GM06990 (cell line): ENCODE results near the gene KLHL29.
A peak's percentile ranks its signal among the peaks of the same experiment; 100 is the strongest.

ENCODE experiments used
- DNase-seq: peaks from one replicate; pipeline ENCODE4 v3.0.0-alpha.2; 2011; ENCODE audit not compliant: insufficient read length; ENCODE audit errors: extremely low read depth
- H3K27me3 ChIP-seq: replicated peaks from 2 replicates; pipeline ENCODE4 v1.6.0; 2011; ENCODE audit warnings: low read length; ENCODE audit not compliant: control insufficient read depth, insufficient read depth
- H3K36me3 ChIP-seq: 2 replicates; pipeline ENCODE4 v1.5.1; 2011; ENCODE audit warnings: low read length; ENCODE audit not compliant: control insufficient read depth, insufficient read depth
- H3K4me3 ChIP-seq: replicated peaks from 2 replicates; pipeline ENCODE4 v1.5.1; 2011; ENCODE audit warnings: low read depth, mild to moderate bottlenecking, control low read depth, low read length
- TF ChIP-seq, protein P1 (sequence below): IDR thresholded peaks from 2 replicates; pipeline ENCODE4 v1.5.1; 2011; ENCODE audit warnings: low read length, control low read depth, mild to moderate bottlenecking, inconsistent platforms; ENCODE audit not compliant: insufficient read depth, poor library complexity, severe bottlenecking

KLHL29 gene

DNA sequence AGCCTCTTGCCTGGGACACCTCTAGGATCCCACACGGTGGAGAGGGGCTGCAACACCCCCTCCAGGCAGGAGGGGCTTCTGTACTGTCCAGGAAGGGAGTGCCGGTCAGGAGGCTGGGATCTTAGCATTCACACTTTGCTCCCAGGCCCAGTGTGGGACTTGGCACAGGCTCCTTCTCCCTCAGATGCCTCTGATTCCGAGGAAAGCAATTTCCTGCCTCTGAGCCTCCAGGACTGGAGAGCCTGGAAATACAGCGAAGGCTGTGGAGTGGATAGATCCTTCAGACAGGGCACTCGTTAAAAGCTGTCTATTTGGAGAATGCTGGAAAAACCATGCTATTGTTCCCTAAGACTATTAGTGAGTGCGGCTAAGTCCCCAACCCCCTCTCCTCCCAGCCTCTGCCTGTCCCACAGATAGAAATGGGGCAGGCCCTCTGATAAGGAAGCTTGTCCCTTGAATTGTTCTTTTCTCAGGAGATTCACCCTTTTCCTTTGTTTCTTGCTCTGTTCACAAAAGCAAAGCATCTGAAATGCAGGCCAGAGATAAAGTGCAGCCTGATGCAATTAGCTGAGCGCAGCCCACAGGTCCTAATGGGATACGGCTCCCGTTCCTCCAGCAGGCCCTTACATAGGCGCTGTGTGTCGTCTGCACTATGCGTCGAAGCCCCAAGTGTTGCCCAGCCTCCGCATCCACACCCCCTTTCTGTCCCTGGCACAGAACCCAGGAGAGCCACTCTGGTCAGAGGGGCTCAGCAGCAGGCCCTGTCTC lies 252.2 kb downstream of the KLHL29 start:
- TF ChIP-seq, protein P1, sequence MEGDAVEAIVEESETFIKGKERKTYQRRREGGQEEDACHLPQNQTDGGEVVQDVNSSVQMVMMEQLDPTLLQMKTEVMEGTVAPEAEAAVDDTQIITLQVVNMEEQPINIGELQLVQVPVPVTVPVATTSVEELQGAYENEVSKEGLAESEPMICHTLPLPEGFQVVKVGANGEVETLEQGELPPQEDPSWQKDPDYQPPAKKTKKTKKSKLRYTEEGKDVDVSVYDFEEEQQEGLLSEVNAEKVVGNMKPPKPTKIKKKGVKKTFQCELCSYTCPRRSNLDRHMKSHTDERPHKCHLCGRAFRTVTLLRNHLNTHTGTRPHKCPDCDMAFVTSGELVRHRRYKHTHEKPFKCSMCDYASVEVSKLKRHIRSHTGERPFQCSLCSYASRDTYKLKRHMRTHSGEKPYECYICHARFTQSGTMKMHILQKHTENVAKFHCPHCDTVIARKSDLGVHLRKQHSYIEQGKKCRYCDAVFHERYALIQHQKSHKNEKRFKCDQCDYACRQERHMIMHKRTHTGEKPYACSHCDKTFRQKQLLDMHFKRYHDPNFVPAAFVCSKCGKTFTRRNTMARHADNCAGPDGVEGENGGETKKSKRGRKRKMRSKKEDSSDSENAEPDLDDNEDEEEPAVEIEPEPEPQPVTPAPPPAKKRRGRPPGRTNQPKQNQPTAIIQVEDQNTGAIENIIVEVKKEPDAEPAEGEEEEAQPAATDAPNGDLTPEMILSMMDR = no peak
- Histone ChIP-seq H3K27me3 (no peaks in the 10 kb centered on the region), H3K36me3 (no peaks in the 10 kb centered on the region), H3K4me3 (no peak overlapping the region)
- no peak for DNase-seq

DNA sequence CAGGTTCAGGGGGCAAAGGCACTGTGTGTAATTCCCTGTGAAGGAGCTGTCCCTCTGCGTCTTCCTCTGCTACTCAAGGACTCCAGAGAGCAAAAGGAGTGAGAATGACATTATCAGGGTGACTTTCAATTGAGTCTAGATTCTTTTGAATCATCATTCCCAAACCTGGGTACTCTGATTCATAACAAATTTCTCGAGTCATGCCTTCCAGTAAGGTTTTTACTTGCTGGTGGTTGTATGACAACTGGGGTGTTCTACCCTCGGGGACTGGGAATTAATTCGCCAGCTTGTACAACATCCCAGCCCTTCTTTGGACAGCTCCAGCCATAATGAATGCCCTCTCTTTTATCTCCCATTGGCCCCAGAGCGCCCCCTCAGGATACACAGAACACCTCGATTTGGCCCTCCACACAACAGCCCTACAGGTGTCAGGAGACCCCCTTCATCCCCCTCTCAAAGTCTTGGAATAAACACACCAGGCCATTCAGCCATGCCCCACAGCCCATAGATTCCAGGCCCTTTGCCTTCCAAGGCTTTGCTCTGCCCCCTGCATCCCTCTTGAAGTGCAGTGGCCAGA lies 254.5 kb downstream of the KLHL29 start:
- Histone ChIP-seq H3K4me3 (no peak overlapping the region), H3K36me3 (peaks cover 2% of the 10 kb centered on the region; the same call in 1 of the 2 replicates), H3K27me3 (no peaks in the 10 kb centered on the region)
- TF ChIP-seq, protein P1 = peak; percentile 13
- no peak for DNase-seq

DNA sequence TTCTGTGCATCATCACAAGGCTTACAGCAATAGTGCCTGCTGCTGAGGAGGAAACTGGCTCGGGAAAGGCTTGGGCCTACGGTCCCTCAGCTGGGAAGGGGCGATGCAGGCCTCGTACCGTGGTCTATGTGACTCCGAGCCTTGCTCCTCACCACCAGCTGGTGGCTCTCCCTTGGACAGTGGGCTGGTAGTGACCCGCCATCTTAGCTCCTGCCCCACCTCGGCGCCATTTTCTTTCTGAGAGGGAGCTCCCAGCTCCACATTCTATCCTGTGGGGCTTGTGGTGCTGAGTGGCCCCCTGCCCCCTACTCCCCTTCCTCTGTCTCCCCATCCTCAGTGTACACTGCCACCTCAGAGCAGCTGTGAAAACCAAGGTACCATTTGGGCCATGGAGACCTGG lies 255.7 kb downstream of the KLHL29 start:
- TF ChIP-seq, protein P1 = no peak
- Histone ChIP-seq H3K4me3 (no peak overlapping the region), H3K36me3 (peaks cover 2% of the 10 kb centered on the region; the same call in 1 of the 2 replicates), H3K27me3 (no peaks in the 10 kb centered on the region)
- no peak for DNase-seq

DNA sequence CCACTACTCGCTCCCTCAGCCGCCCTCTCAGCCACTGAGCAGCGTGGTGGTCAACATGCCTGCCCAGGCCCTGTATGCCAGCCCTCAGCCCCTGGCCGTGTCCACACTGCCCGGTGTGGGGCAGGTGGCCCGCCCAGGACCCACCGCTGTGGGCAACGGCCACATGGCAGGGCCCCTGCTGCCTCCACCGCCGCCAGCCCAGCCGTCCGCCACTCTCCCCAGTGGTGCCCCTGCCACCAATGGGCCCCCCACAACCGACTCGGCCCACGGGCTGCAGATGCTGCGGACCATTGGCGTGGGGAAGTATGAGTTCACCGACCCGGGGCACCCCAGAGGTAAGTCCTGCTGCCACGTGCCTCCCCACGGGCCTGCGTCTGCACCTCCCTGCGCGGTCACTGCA lies 257.5 kb downstream of the KLHL29 start:
- Histone ChIP-seq H3K27me3 (no peaks in the 10 kb centered on the region), H3K36me3 (peaks cover 2% of the 10 kb centered on the region; the same call in 1 of the 2 replicates), H3K4me3 (no peak overlapping the region)
- no peak for DNase-seq
- TF ChIP-seq, protein P1 = no peak

DNA sequence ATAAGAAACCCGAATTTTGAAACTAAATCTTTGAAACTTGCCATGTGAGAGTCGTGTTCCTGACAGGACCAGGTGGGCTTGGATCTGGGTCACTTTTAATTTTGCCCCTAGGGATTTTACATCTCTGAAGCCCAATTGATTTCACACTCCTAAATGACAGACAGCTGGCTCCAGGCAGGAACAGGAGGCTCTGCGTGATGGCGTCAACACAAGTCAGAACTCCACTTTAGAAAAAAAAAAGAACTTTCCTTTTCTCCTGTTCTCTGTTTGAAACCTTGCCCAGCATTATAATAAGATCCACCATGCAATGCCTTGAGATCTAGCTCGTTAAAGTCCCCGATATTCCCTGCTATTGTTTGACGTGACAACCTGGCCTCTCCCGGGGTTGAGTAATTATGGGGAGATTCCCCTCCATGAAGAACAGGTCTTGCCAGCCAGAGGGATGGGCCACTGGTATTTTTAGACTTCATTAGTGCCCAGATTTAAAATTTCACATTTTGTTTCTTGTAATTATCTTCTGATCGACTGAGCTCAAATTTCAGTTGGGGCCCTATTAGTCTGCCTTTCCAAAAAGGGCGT lies 260.3 kb downstream of the KLHL29 start:
- TF ChIP-seq, protein P1 = no peak
- Histone ChIP-seq H3K27me3 (no peaks in the 10 kb centered on the region), H3K4me3 (no peak overlapping the region), H3K36me3 (peaks cover 2% of the 10 kb centered on the region; the same call in 1 of the 2 replicates)
- no peak for DNase-seq
